Subcutaneous abdominal adipose tissue (tissue), 5 donors: ENCODE measurements around the gene ZNF549.
"Not testable (repeated sequence)": the region's sequence is repeated elsewhere in the genome, so short reads cannot be mapped to it uniquely, and the experiment has no call there.

Experiments
- H3K27ac ChIP-seq: one replicate; pipeline ENCODE4 v1.7.0; 2013; ENCODE audit warnings: low read depth, mild to moderate bottlenecking, inconsistent platforms, low read length, moderate library complexity
- H3K27me3 ChIP-seq, 5 donors: one replicate each; pipeline ENCODE4 v1.7.0; 2013; ENCODE audit warnings: low read length in 5 of 5, inconsistent platforms in 1 of 5; ENCODE audit not compliant: control insufficient read depth in 5 of 5, insufficient read depth in 4 of 5
- H3K36me3 ChIP-seq, 5 donors: one replicate each; pipeline ENCODE4 v1.7.0; 2013; ENCODE audit warnings: low read length in 5 of 5; ENCODE audit not compliant: control insufficient read depth in 5 of 5, insufficient read depth in 5 of 5
- H3K4me1 ChIP-seq, 5 donors: one replicate each; pipeline ENCODE4 v1.7.0; 2013; ENCODE audit warnings: low read length in 5 of 5, mild to moderate bottlenecking in 3 of 5, moderate library complexity in 1 of 5; ENCODE audit not compliant: control insufficient read depth in 5 of 5, insufficient read depth in 5 of 5
- H3K4me3 ChIP-seq, 5 donors: one replicate each; pipeline ENCODE4 v1.7.0; 2013; ENCODE audit warnings: low read length in 5 of 5, low read depth in 1 of 5
- H3K9ac ChIP-seq, 5 donors: one replicate each; pipeline ENCODE4 v1.7.0; 2013; ENCODE audit warnings: low read length in 5 of 5, mild to moderate bottlenecking in 4 of 5, moderate library complexity in 3 of 5
- H3K9me3 ChIP-seq, 5 donors: one replicate each; pipeline ENCODE4 v1.7.0; 2013; ENCODE audit warnings: low read length in 5 of 5; ENCODE audit not compliant: control insufficient read depth in 5 of 5
- donor health status: healthy.
- donor health status: healthy.
- donor health status: healthy.
- donor health status: healthy.
- donor health status: healthy.

Gene ZNF549

DNA sequence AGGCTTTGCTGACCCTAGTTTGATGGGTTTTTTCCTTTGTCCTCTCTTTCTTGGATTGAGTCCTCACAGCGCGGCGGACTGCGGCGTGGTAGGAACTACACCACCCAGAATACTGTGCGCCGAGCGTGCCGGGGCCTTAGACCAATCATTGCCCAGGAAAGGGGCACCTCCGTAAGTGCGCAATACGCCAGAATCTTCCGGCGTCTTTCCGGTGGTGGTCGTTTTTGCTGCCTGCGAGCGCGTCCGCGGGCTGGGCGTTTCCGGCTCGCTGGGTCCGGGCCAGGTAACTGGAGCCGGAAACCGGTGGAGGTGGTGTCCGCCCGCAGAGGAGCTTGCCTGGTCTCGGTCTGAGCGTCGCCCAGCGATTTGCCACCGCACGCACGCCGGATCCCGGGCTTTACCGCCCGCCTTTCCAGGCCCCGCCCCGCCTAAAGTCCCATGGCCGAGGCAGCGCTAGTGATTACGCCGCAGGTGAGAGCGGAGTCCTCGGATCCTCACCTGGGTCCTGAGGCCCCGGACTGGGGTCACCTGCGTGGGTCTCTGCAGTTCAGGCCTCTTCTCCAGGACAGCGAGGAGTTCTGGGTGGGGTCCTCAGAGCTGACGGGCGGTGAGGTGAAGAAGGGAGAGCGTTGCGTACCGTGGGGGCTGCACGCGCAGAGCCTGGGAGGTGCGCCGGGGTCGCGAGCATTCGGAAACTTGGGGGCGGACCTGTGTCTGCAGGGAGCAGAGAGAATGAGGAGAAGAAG is at the start of gene ZNF549:
Gene ZNF549 (plus strand): TSS at position 221 of the 746 bp plus-strand sequence. CDS start 218 bp downstream, at position 439.
- Histone ChIP-seq H3K27ac (peak within 1 kb of the TSS; percentile 67), H3K4me1 (peaks cover 4 to 20% (median 17%) of the 10 kb centered on the region in 5 donors), H3K4me3 (peak within 1 kb of the TSS; percentile 73 to 98 (median 91)), H3K27me3 (no peaks in the 10 kb centered on the region), H3K9me3 (peaks cover 9 to 23% (median 16%) of the 10 kb centered on the region in 5 donors), H3K36me3 (peaks cover 9 to 16% (median 14%) of the 10 kb centered on the region in 5 donors), H3K9ac (peak within 1 kb of the TSS in 4 of 5 donors; percentile 86 to 93 (median 88))

GRCh38 chr19:57487477-57488298 is 39.5 kb upstream of the ZNF549 start, which contains the start of gene ZNF419:
TSS of gene ZNF419 (plus strand) at chr19:57487750. CDS start at chr19:57487951, 201 bp downstream.
- not testable (repeated sequence) for H3K9me3 ChIP-seq, H3K4me1 ChIP-seq, H3K27me3 ChIP-seq
- Histone ChIP-seq H3K27ac (peak within 1 kb of the TSS; percentile 46), H3K36me3 (peaks cover 0 to 20% (median 15%) of the 10 kb centered on the region in 5 donors), H3K9ac (peak within 1 kb of the TSS; percentile 56 to 93 (median 90)), H3K4me3 (peak within 1 kb of the TSS; percentile 44 to 98 (median 95))

- not testable (repeated sequence) for H3K4me1 ChIP-seq, H3K27me3 ChIP-seq, H3K27ac ChIP-seq, H3K9me3 ChIP-seq
- H3K36me3 ChIP-seq: peaks cover 4 to 26% (median 19%) of the 10 kb centered on the region in 5 donors
- H3K9ac ChIP-seq: peak overlapping the region in 1 of 5 donors; percentile 4
- peak overlapping the region in 4 of 5 donors; percentile 35 to 44 (median 42) for H3K4me3 ChIP-seq
Measured at GRCh38 chr19:57488299-57488644, 38.9 kb upstream of the ZNF549 start.

GRCh38 chr19:57499332-57499679 is 27.9 kb upstream of the ZNF549 start:
- not testable (repeated sequence) for H3K27me3 ChIP-seq, H3K9ac ChIP-seq, H3K27ac ChIP-seq, H3K4me1 ChIP-seq
- H3K36me3 ChIP-seq: peaks cover 3 to 12% (median 11%) of the 10 kb centered on the region in 5 donors
- peak overlapping the region in 3 of 5 donors; percentile 72 to 82 (median 81) for H3K4me3 ChIP-seq
- H3K9me3 ChIP-seq: peaks cover 0 to 17% (median 11%) of the 10 kb centered on the region in 5 donors

DNA sequence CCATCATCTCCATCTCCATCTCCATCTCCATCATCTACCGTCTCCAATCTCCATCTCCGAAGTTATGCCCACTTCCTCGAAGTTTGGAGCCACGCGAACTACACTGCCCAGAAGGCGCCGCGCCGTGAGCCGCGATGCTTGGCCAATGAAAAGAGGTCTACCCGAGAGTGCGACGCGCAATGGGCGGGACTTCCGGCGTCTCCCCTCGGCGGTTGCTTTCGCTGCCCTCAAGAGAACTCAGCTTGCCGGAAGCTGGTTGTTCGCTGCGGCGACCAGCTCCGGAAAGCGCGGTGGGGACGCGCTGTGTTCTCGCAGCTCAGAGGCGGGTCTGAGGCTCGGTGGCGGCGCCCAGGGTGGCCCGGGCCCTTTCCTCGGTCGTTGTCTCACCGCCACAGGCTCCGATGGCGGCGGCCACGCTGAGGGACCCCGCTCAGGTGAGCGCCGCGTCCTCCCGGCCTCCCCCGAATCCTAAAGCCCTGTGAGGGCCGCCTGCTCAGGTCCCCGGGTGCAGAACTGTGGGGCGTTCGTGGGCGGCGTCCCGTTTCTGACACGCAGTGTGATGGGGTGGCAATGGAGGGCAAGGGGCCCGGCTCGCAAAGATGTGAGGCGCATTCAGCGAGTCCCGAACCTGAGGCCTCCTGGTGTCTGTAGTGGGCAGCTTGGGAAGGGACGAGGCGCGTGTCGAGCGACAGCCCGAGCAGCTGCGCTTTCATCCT is 27.3 kb upstream of the ZNF549 start, which contains the start of gene ZNF773:
Gene ZNF773 (plus strand): TSS at position 259 of the 716 bp plus-strand sequence. CDS start 143 bp downstream, at position 402.
- Histone ChIP-seq H3K9ac (peak within 1 kb of the TSS in 4 of 5 donors; percentile 76 to 91 (median 90)), H3K9me3 (peaks cover 0 to 17% (median 11%) of the 10 kb centered on the region in 5 donors), H3K36me3 (peaks cover under 1 to 16% (median 12%) of the 10 kb centered on the region in 5 donors), H3K4me3 (peak within 1 kb of the TSS; percentile 59 to 82 (median 78))
- not testable (repeated sequence) for H3K4me1 ChIP-seq, H3K27ac ChIP-seq, H3K27me3 ChIP-seq

DNA sequence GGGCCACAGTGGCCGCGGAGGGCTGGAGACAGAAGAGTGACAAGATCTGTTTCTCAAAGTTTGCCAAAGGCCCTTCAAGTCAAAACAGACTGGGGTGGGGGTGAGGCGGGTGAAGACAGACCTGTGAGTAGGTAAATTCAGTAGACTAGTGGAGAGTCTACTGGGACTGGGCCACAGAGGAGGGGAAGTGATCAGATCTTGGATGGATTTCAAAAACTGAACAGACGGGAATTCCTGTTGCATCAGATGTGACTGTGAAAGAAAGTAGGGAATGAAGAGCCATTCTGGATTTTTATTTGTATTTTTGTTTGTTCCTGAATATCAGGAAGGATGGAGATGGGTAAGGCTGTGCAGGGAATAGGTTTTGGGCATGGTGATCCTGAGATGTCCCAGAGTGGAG is 26.8 kb upstream of the ZNF549 start:
- Histone ChIP-seq H3K36me3 (peaks cover 0 to 22% (median 16%) of the 10 kb centered on the region in 5 donors), H3K4me3 (peak overlapping the region; percentile 48 to 59 (median 53)), H3K9ac (peak overlapping the region in 1 of 5 donors; percentile 7), H3K9me3 (peaks cover 0 to 13% (median 11%) of the 10 kb centered on the region in 5 donors)
- H3K27ac ChIP-seq, H3K4me1 ChIP-seq, H3K27me3 ChIP-seq: not testable (repeated sequence)

- H3K9me3 ChIP-seq: peaks cover 16 to 38% (median 26%) of the 10 kb centered on the region in 5 donors
- H3K9ac ChIP-seq: no peak overlapping the region
- peaks cover 0 to 4% (median 0%) of the 10 kb centered on the region in 5 donors for H3K27me3 ChIP-seq
- no peak overlapping the region for H3K27ac ChIP-seq
- H3K36me3 ChIP-seq: peaks cover 22 to 53% (median 40%) of the 10 kb centered on the region in 5 donors
- H3K4me1 ChIP-seq: peaks cover 0 to 10% (median 0%) of the 10 kb centered on the region in 5 donors
- H3K4me3 ChIP-seq: peak overlapping the region in 2 of 5 donors; percentile 35 to 42
Measured at GRCh38 chr19:57506163-57506562, 21.0 kb upstream of the ZNF549 start.

DNA sequence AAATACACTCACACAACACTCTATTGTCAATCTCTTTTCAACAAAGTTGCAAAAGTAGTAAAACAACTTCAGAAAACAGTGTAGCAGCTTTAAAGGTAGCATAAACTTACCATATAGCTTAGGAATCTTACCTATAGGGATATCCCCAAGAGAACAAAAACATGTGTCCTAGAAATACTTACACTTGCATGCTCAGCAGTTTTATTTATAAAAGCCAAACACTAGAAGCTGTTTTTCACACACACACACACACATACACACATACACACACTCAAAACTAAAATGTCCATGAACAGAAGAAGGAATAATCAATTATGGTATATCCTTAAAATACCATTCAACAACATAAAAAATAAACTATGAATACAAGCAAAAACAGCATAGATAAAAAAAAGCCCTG is 15.7 kb upstream of the ZNF549 start:
- Histone ChIP-seq H3K4me1 (peaks cover 0 to 8% (median 0%) of the 10 kb centered on the region in 5 donors), H3K9me3 (peaks cover 25 to 73% (median 64%) of the 10 kb centered on the region in 5 donors), H3K9ac (no peak overlapping the region), H3K36me3 (peaks cover 37 to 56% (median 42%) of the 10 kb centered on the region in 5 donors), H3K27me3 (peaks cover 0 to 4% (median 0%) of the 10 kb centered on the region in 5 donors), H3K27ac (no peak overlapping the region), H3K4me3 (no peak overlapping the region)

DNA sequence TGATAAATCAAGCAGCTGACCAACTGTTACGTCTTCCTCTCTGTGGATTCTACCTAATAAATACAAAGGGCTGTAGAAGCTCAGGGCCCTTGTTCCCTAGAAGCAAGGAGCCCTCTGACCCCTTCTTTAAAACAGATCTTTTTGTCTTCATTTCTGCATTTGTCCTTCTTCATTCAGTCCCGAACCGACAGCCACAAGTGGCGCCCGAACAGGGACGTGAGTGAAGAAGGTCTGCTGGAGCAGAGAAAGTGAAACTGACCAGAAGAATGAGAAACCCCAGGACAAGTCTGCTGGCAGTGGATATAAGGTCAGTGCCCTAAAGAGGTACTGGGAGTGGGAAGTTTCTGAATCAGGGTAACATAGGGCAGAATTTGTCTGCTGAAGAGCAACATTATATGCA is 14.3 kb upstream of the ZNF549 start:
- Histone ChIP-seq H3K9me3 (peaks cover 26 to 75% (median 56%) of the 10 kb centered on the region in 5 donors), H3K27ac (no peak overlapping the region), H3K4me3 (peak overlapping the region; percentile 18 to 55 (median 51)), H3K4me1 (no peaks in the 10 kb centered on the region), H3K27me3 (no peaks in the 10 kb centered on the region), H3K9ac (no peak overlapping the region), H3K36me3 (peaks cover 32 to 54% (median 40%) of the 10 kb centered on the region in 5 donors)
